Activated naive CD4-positive, alpha-beta T cell treated with anti-CD3 and anti-CD28 coated beads, Interleukin-2, amount 50 U/mL, for 24 hours (primary cell): ENCODE results near the gene SEPHS2.
A peak's percentile ranks its signal among the peaks of the same experiment; 100 is the strongest.
"Not testable (repeated sequence)": the region's sequence is repeated elsewhere in the genome, so short reads cannot be mapped to it uniquely, and the experiment has no call there.

ENCODE experiments used
- H3K27ac Mint-ChIP-seq: one replicate; pipeline ENCODE4 v1.8.0; 2021; ENCODE audit warnings: mild to moderate bottlenecking, mixed read lengths
- H3K27me3 Mint-ChIP-seq: one replicate; pipeline ENCODE4 v1.8.0; 2021; ENCODE audit warnings: mixed read lengths
- H3K36me3 Mint-ChIP-seq: one replicate; pipeline ENCODE4 v1.8.0; 2021; ENCODE audit warnings: mixed read lengths
- H3K4me1 Mint-ChIP-seq: one replicate; pipeline ENCODE4 v1.8.0; 2021; ENCODE audit warnings: mixed read lengths
- H3K4me3 Mint-ChIP-seq: one replicate; pipeline ENCODE4 v1.8.0; 2021; ENCODE audit warnings: mild to moderate bottlenecking, mixed read lengths
- H3K9me3 Mint-ChIP-seq: one replicate; pipeline ENCODE4 v1.8.0; 2021; ENCODE audit warnings: mixed read lengths

SEPHS2 gene

GRCh38 chr16:30398661-30399434 lies 46.8 kb downstream of the SEPHS2 start:
- H3K36me3 Mint-ChIP-seq: peaks cover 2% of the 10 kb centered on the region
- H3K9me3 Mint-ChIP-seq: no peaks in the 10 kb centered on the region
- no peak overlapping the region for H3K27ac Mint-ChIP-seq
- no peaks in the 10 kb centered on the region for H3K27me3 Mint-ChIP-seq
- peaks cover 48% of the 10 kb centered on the region for H3K4me1 Mint-ChIP-seq
- H3K4me3 Mint-ChIP-seq: peak overlapping the region; percentile 89

GRCh38 chr16:30397776-30398660 lies 47.7 kb downstream of the SEPHS2 start:
- Mint-ChIP-seq H3K9me3 (no peaks in the 10 kb centered on the region), H3K36me3 (peaks cover 2% of the 10 kb centered on the region), H3K4me3 (no peak overlapping the region), H3K27ac (no peak overlapping the region), H3K4me1 (peaks cover 48% of the 10 kb centered on the region), H3K27me3 (no peaks in the 10 kb centered on the region)

DNA sequence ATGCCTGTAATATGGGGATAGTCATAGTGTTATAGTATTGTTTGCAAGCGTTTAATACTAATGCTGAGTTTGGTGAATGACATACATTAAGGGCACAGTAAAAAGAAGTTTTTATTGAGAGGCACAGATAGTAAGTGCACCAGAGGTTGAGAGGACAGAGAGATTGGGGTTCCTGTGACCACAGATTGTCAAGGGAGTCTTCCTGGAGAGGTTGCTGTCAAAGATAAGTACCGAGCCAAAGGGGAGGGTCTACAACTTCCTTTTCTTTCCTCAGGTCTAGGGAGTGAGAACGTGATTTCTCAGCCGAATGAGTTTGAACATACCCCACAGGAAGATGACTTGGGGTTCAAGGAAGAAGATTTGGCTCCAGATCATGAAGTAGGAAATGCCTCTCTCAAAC lies 48.6 kb downstream of the SEPHS2 start:
- peaks cover 2% of the 10 kb centered on the region for H3K36me3 Mint-ChIP-seq
- H3K9me3 Mint-ChIP-seq: no peaks in the 10 kb centered on the region
- H3K4me3 Mint-ChIP-seq: peak overlapping the region; percentile 66
- H3K4me1 Mint-ChIP-seq: peaks cover 48% of the 10 kb centered on the region
- H3K27me3 Mint-ChIP-seq: no peaks in the 10 kb centered on the region
- H3K27ac Mint-ChIP-seq: peak overlapping the region; percentile 89

- not testable (repeated sequence) for H3K9me3 Mint-ChIP-seq, H3K27me3 Mint-ChIP-seq, H3K36me3 Mint-ChIP-seq
- Mint-ChIP-seq H3K27ac (peak overlapping the region; percentile 86), H3K4me1 (peaks cover 45% of the 10 kb centered on the region), H3K4me3 (peak overlapping the region; percentile 91)
These were observed 49.0 kb downstream of the SEPHS2 start for GRCh38 chr16:30396627-30397026.

DNA sequence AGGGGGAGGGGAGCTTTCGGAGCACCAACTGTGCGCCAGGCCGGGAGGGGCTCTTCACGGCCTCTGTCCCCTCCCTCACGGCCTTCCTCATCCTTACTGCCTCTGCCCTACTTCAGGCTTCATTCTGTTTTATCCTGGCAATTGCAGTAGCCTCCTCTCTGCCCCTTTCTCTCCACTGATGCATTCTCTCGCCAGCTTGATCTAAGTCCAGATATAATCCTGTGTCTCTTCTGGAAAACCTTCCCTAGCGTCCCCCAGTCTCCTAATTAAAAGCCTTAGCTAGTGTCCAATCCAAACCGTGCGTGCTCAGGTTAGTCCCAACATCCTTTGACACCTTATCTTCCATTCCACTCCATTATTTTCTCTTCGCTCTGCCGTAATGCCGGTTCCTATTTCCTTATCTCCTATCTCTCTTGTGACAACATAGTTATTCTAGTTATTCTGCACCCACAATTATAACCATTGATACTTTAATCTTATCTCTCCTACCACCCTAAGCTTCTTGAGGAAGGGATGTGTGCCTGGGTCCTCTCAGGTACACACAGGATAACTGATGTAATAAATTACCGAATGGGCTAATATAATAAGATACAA lies 49.6 kb downstream of the SEPHS2 start:
- Mint-ChIP-seq H3K27me3 (no peaks in the 10 kb centered on the region), H3K36me3 (peaks cover 2% of the 10 kb centered on the region), H3K4me1 (peaks cover 40% of the 10 kb centered on the region), H3K27ac (peak overlapping the region; percentile 86), H3K9me3 (no peaks in the 10 kb centered on the region), H3K4me3 (peak overlapping the region; percentile 91)

DNA sequence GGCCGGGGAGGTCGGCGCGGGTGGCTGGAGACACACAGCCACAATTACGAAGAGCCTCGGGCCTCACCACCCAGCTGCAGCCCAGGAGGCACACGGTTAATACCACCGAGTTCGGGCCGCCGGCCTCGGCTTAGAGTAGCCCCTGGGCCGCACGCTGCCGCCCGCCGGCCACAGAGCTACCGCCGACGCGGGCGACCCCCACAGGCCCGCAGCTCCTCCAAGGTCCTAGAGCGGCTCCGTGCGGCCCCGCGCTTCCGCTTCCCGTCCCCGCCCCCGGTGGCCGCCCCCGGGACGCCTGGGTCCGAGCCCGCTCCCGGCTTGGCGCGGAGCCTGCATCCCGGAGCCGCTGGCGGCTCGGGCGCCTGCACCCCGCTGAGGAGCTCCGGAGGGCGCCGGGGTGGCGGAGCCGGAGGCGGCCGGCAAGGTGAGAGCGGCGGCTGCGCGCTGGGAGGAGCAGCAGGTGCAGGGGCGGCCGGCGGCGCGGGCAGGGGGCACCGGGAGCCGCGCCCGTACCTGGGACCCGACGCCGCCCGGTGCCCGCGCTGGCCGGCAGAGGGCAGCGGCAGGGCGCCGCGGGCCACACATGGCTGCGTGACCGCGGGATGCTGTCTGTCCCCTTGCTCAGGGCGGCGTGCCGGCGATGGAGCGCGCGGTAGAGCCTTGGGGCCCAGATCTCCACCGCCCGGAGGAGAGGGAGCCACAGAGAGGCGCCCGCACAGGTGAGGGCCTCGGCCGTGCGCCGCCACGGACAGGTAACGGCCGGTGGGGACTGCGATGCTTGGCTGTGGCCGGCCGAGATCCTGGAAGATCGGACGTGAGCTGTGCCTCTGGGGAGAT lies 50.3 kb downstream of the SEPHS2 start, which contains the start of gene ZNF48:
ZNF48 (plus strand) TSS at position 266 of the 837 bp plus-strand sequence; CDS start at position 641, 375 bp downstream.
- Mint-ChIP-seq H3K27ac (peak within 1 kb of the TSS; percentile 86), H3K4me3 (peak within 1 kb of the TSS; percentile 91), H3K27me3 (no peaks in the 10 kb centered on the region), H3K36me3 (peaks cover 2% of the 10 kb centered on the region), H3K4me1 (peaks cover 40% of the 10 kb centered on the region), H3K9me3 (no peaks in the 10 kb centered on the region)

DNA sequence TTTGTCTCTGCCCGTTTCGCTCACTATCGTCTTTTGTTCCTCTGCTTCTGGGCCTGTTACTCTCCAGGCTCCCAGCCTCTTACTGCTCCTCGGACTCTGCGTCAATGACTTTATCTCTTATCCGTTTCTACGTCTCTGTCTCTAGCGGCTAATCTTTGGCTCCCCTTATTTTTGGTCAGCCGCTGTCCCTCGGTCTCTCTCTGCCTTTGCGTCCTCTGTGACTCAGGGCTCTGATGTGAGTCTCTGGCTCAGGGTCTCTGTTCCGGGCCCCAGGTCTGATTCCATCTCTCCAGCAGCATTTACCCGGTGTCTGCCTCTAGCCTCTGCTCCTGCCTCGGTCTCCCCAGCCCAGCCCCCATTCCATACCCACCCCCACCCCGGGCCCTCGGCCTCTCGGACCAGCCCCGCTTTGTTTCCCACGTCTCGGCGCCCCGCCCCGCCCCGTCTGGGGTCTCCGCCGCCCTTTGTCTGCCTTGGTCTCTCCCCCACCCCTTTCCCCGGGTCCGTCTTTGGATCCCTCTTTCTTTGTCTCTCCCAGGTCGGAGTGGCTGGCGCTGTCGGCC lies 51.0 kb downstream of the SEPHS2 start:
- Mint-ChIP-seq H3K36me3 (peaks cover 2% of the 10 kb centered on the region), H3K27ac (peak overlapping the region; percentile 84), H3K4me3 (peak overlapping the region; percentile 89), H3K4me1 (peaks cover 34% of the 10 kb centered on the region), H3K9me3 (no peaks in the 10 kb centered on the region), H3K27me3 (no peaks in the 10 kb centered on the region)
